Spleen (tissue), 11 donors: ENCODE results near the gene BTBD1. TPM values are rescaled to one million over a fixed set of nuclear protein-coding genes. Genes with fewer than 3 reads are reported as not detected.
"Not testable (repeated sequence)": the region's sequence is repeated elsewhere in the genome, so short reads cannot be mapped to it uniquely, and the experiment has no call there.

Source experiments
- DNase-seq: peaks from one replicate; pipeline ENCODE4 v3.0.0-alpha.2; 2020
- H3K27ac ChIP-seq, 8 donors: fragments of 200-600 bp; sonication (generic) in 7 of 8; 1 replicate in 4 of 8; 2 replicates in 4 of 8; pipeline versions ENCODE4 v1.5.0 to v1.8.0; 2016 to 2021; ENCODE audit warnings: inconsistent platforms in 4 of 8, mild to moderate bottlenecking in 4 of 8, moderate library complexity in 1 of 8
- H3K27me3 ChIP-seq, 7 donors: fragments of 200-600 bp; sonication (generic) in 6 of 7; replicated peaks in 1 of 7; 1 replicate in 4 of 7; 2 replicates in 3 of 7; pipeline versions ENCODE4 v1.5.0 to v1.8.0; 2016 to 2021; ENCODE audit warnings: inconsistent platforms in 3 of 7, mild to moderate bottlenecking in 1 of 7
- H3K36me3 ChIP-seq, 6 donors: fragments of 200-600 bp; sonication (generic) in 5 of 6; 1 replicate in 4 of 6; 2 replicates in 2 of 6; pipeline versions ENCODE4 v1.5.0 to v1.8.0; 2016 to 2021; ENCODE audit warnings: inconsistent platforms in 2 of 6
- H3K4me1 ChIP-seq, 6 donors: fragments of 200-600 bp; sonication (generic) in 5 of 6; 1 replicate in 3 of 6; 2 replicates in 3 of 6; pipeline versions ENCODE4 v1.5.0 to v1.8.0; 2016 to 2021; ENCODE audit warnings: inconsistent platforms in 3 of 6
- H3K4me3 ChIP-seq, 8 donors: fragments of 200-600 bp; sonication (generic) in 7 of 8; 1 replicate in 4 of 8; 2 replicates in 4 of 8; pipeline versions ENCODE4 v1.5.0 to v1.8.0; 2016 to 2021; ENCODE audit warnings: inconsistent platforms in 4 of 8, mild to moderate bottlenecking in 4 of 8, moderate library complexity in 2 of 8
- H3K9me3 ChIP-seq, 8 donors: fragments of 200-600 bp; sonication (generic) in 7 of 8; 1 replicate in 4 of 8; 2 replicates in 4 of 8; pipeline versions ENCODE4 v1.5.0 to v1.8.0; 2016 to 2021; ENCODE audit warnings: inconsistent platforms in 4 of 8
- POLR2A ChIP-seq, 3 donors: fragments of 450-650 bp; IDR thresholded peaks; one replicate each; pipeline ENCODE4 v1.5.1; 2017; ENCODE audit warnings: antibody characterized with exemption in 3 of 3, mild to moderate bottlenecking in 1 of 3
- POLR2AphosphoS5 ChIP-seq, 3 donors: sonication (generic); formaldehyde crosslinking; IDR thresholded peaks; one replicate each; pipeline ENCODE4 v1.5.1; 2017; ENCODE audit warnings: antibody characterized with exemption in 3 of 3
- WGBS, 5 donors: extraction: QIAGEN DNeasy Blood & Tissue Kit in 3 of 5; methylation state at CpG; one replicate each; pipeline versions ENCODE4 v1.1.5 to v1.1.7; 2013 to 2018; 5-methylcytosine and 5-hydroxymethylcytosine counted together
- intact Hi-C: fragments of 100-400 bp; cut with DNase I; formaldehyde crosslinking; loops from one replicate; pipeline ENCODE4 v1.15.0; 2023; ENCODE audit warnings: low total_unique reads
- polyA plus RNA-seq, 3 donors: library from polyadenylated mRNA; stranded (reverse); fragments of 200-250 nt; gene quantifications; one replicate each; pipeline ENCODE4 v1.2.1, GENCODE V29; 2013
- total RNA-seq, 7 donors: library from RNA; depleted of rRNA in 3 of 7; stranded (reverse); fragments of >200 nt in 3 of 7; fragmentation: NEBNext Ultra II Directional in 4 of 7; extraction: Animal tissue kit (Norgen Biotek cat#: 25700) in 4 of 7; gene quantifications; one replicate each; pipeline versions ENCODE4 v1.1.0 to v1.2.1, GENCODE V29; 2016 to 2021
- TF ChIP-seq, protein P1 (sequence below), 11 experiments: fragments of 200-600 bp in 7 of 11; fragments of 450-650 bp in 4 of 11; sonication (generic) in 4 of 11; IDR thresholded peaks in 8 of 11; conservative IDR thresholded peaks in 3 of 11; 1 replicate in 7 of 11; 2 replicates in 4 of 11; pipeline versions ENCODE4 v1.4.0 to v1.8.0; 2016 to 2021; ENCODE audit warnings: antibody characterized with exemption in 11 of 11, inconsistent platforms in 4 of 11, mild to moderate bottlenecking in 1 of 11
- donor health status: healthy with polysubstance abuse.
- donor health status: DM: no; HTN: no; CAD: no; lungs with moderate emphysema.
- donor health status: DM: no; HTN: no; CAD: no.
- donor health status: Bipolar disorder and iron deficiency.
- donor health status: healthy.
- donor health status: DM: no; HTN: no; CAD: no.
- donor health status: DM: yes; HTN: yes; CAD: no.

BTBD1 gene
- total and polyA plus RNA-seq, 10 donors, result 14.9 to 70.8 (median 45.7) TPM

DNA sequence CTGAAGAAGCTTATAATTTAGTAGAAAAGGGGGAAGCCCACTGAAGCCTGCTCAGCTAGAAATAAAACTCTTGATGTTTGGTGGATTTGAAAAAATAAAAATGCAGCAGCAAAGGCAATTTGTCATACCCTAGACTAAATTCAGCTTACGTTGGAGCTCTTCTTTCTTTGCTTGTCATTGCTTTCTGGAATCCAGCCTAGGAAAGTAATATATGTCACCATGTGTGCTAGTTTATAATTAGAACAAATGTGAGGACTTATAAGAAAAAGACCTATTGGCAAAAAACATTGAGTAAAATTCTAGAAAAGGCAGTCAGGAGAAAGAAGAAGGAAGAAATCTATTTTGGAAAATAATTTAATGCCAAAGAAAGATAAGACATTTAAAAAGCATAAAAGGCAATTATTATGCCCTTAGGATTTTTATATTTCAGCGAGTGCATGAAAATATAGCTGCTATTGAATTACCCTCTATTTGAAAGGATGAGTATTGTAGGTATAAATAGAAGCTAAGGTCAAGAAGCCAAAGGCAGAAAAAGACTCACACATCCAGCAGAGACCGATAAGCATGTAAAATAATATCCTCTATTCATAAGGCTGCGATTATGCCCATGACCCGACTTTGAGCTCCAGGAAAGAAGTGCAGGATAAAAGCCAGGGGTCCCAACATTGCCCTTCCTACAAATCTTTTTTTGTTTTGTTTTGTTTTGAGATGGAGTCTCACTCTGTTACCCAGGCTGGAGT is 10.6 kb upstream of the BTBD1 start:
- Histone ChIP-seq H3K27me3 (peaks cover 0 to 46% (median 7%) of the 10 kb centered on the region in 7 donors), H3K4me1 (no peaks in the 10 kb centered on the region), H3K36me3 (no peaks in the 10 kb centered on the region), H3K4me3 (no peak overlapping the region), H3K9me3 (peaks cover 0 to 21% (median 19%) of the 10 kb centered on the region in 8 donors), H3K27ac (no peak overlapping the region)
- TF ChIP-seq POLR2A (IDR thresholded peaks at IDR 0.05) (no peak), POLR2AphosphoS5 (IDR thresholded peaks at IDR 0.05) (no peak)
- TF ChIP-seq, protein P1, sequence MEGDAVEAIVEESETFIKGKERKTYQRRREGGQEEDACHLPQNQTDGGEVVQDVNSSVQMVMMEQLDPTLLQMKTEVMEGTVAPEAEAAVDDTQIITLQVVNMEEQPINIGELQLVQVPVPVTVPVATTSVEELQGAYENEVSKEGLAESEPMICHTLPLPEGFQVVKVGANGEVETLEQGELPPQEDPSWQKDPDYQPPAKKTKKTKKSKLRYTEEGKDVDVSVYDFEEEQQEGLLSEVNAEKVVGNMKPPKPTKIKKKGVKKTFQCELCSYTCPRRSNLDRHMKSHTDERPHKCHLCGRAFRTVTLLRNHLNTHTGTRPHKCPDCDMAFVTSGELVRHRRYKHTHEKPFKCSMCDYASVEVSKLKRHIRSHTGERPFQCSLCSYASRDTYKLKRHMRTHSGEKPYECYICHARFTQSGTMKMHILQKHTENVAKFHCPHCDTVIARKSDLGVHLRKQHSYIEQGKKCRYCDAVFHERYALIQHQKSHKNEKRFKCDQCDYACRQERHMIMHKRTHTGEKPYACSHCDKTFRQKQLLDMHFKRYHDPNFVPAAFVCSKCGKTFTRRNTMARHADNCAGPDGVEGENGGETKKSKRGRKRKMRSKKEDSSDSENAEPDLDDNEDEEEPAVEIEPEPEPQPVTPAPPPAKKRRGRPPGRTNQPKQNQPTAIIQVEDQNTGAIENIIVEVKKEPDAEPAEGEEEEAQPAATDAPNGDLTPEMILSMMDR (IDR thresholded peaks at IDR 0.05 in 8 of 11, conservative IDR thresholded peaks at IDR 0.05 in 3 of 11), result no peak
- intact Hi-C loops, result no loop called here
- DNase-seq, result no peak
- 53 to 69% (median 64%) methylated on average over 5 of the region's 5 CpGs for WGBS, 5 donors

DNA sequence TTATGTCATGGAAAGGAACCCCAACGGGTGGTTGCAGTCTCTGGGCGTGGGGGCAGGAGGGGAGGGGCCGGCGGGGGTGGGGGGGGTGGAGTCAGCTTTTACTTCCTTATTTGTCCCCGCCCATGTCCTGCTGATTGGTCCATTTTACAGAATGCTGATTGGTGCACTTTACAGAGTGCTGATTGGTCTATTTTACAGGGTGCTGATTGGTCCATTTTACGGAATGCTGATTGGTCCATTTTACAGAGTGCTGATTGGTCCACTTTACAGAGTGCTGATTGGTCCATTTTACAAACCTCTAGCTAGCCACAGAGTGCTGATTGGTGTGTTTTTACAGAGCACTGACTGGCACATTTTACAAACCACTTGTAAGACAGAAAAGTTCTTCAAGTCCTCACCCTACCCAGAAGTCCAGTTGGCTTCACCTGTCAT is 2.2 kb upstream of the BTBD1 start:
- peaks cover 16 to 33% (median 28%) of the 10 kb centered on the region in 6 donors for H3K4me1 ChIP-seq
- H3K27ac ChIP-seq, H3K36me3 ChIP-seq, H3K27me3 ChIP-seq, H3K4me3 ChIP-seq, intact Hi-C loops, DNase-seq: not testable (repeated sequence)
- peaks cover 0 to 32% (median 21%) of the 10 kb centered on the region in 8 donors for H3K9me3 ChIP-seq
- 64 to 76% (median 70%) methylated on average over 5 to 6 of the region's 6 CpGs for WGBS, 5 donors

DNA sequence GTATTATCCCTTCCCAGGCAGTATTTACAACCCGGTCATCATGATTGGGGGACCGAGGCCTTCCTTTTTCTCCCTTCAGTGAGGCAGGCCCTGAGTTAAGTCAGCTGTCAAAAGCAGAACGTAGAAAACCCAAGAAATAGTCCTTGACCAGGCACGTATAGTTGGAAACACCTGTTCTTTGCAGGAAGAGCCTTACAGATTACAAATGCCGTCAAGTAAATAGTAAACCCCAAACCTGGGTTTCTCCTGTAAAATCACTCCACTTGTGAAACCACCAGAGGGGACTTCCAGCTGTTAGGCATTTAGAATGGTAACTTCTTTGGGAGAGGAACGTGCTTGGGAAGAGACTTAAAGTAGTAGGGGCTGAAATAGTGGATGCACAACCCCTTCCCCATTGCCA is 1.0 kb upstream of the BTBD1 start:
- WGBS, 5 donors, result 64 to 75% (median 72%) methylated on average over 6 of the region's 6 CpGs
- no peak for TF ChIP-seq POLR2A (IDR thresholded peaks at IDR 0.05)
- TF ChIP-seq, protein P1 (IDR thresholded peaks at IDR 0.05 in 8 of 11, conservative IDR thresholded peaks at IDR 0.05 in 3 of 11), result no peak
- TF ChIP-seq POLR2AphosphoS5 (IDR thresholded peaks at IDR 0.05), result no peak
- peaks cover 0 to 20% (median 10%) of the 10 kb centered on the region in 8 donors for H3K9me3 ChIP-seq
- no peaks in the 10 kb centered on the region for H3K36me3 ChIP-seq
- H3K4me1 ChIP-seq, result peaks cover 24 to 45% (median 39%) of the 10 kb centered on the region in 6 donors
- no peak for DNase-seq
- no peak overlapping the region for H3K4me3 ChIP-seq
- H3K27ac ChIP-seq, result peak overlapping the region in 7 of 8 donors; percentile 93 to 98 (median 96)
- H3K27me3 ChIP-seq, result no peaks in the 10 kb centered on the region
- intact Hi-C loops, result no loop called here

DNA sequence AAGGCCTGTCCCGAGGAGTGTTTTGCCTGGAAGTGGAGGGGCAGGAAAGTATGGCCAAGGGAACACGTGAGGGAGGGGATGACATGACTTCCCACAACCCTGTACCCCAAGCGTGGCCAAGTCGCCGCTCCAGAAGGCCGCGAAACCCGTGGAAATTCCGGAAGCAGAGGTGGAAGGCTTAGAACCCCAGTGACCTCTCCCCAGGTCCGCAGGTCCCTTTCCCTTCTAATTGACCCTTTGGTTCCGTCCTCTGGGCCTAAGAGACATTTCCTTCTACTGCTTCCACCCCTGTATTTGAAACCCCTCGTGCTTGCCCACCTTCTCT is 548 bp upstream of the BTBD1 start:
- WGBS, 5 donors, result 61 to 66% (median 64%) methylated on average over 12 of the region's 12 CpGs
- peaks cover 0 to 16% (median 7%) of the 10 kb centered on the region in 8 donors for H3K9me3 ChIP-seq
- H3K36me3 ChIP-seq, result peaks cover 0 to under 1% (median 0%) of the 10 kb centered on the region in 6 donors
- no peaks in the 10 kb centered on the region for H3K27me3 ChIP-seq
- H3K4me3 ChIP-seq, result peak overlapping the region; percentile 74 to 99 (median 98)
- TF ChIP-seq POLR2A (IDR thresholded peaks at IDR 0.05), result no peak
- TF ChIP-seq, protein P1 (IDR thresholded peaks at IDR 0.05 in 8 of 11, conservative IDR thresholded peaks at IDR 0.05 in 3 of 11), result no peak
- no peak for TF ChIP-seq POLR2AphosphoS5 (IDR thresholded peaks at IDR 0.05)
- peaks cover 29 to 50% (median 44%) of the 10 kb centered on the region in 6 donors for H3K4me1 ChIP-seq
- intact Hi-C loops, result no loop called here
- DNase-seq, result no peak
- H3K27ac ChIP-seq, result peak overlapping the region; percentile 90 to 98 (median 96)
